ENCODE results near the gene UBAP2.

GRCh38 chr9:34049630-34050384 lies 1.1 kb upstream of the UBAP2 start:
- TF ChIP-seq CTCF (IDR thresholded peaks at IDR 0.05; ENCODE audit: insufficient read depth, low read depth, low read length), result no peak
- no peak for TF ChIP-seq EZH2 (IDR thresholded peaks at IDR 0.05; ENCODE audit: insufficient read depth, low read length)

Measured in astrocyte (in vitro differentiated cells and primary cell).